PC-9 (cell line): Measurements from ENCODE around the gene MRPL45. TPM values are rescaled to one million over a fixed set of nuclear protein-coding genes. Genes with fewer than 3 reads are reported as not detected.

Source experiments
- BruUV-seq: library from RNA; stranded (reverse); fragments of 400-500 nt; replicated peaks from 2 replicates; lab custom pipeline; 2021; lab: Mats Ljungman, UMichigan
- CTCF ChIA-PET: fragments of 300-600 bp; sonication (Branson Sonifier 250); formaldehyde crosslinking; loops from one replicate; lab custom pipeline; 2022; ENCODE audit warnings: antibody characterized with exemption; lab: Charles Lee
- POLR2A ChIA-PET: fragments of 300-600 bp; sonication (Branson Sonifier 250); formaldehyde crosslinking; loops from one replicate; lab custom pipeline; 2022; ENCODE audit warnings: antibody characterized with exemption; ENCODE audit not compliant: unreplicated experiment; lab: Charles Lee
- DNase-seq, 2 experiments: peaks; one replicate each; pipeline versions ENCODE4 v3.0.0 to v3.0.0-alpha.2; 2015 to 2022; ENCODE audit warnings: mixed read lengths in 1 of 2
- H2AFZ ChIP-seq: fragments of 200-600 bp; sonication (generic); 2 replicates; pipeline ENCODE4 v1.8.1; 2017; ENCODE audit warnings: antibody characterized with exemption
- H3F3A ChIP-seq: fragments of 200-600 bp; sonication (generic); 2 replicates; pipeline ENCODE4 v1.8.1; 2017; ENCODE audit warnings: antibody characterized with exemption, mild to moderate bottlenecking, low read depth; ENCODE audit not compliant: insufficient read depth
- H3K27ac ChIP-seq: fragments of 200-600 bp; sonication (generic); 2 replicates; pipeline ENCODE4 v1.6.1; 2016; ENCODE audit warnings: mixed run types
- H3K27me3 ChIP-seq: fragments of 200-600 bp; sonication (generic); 2 replicates; pipeline ENCODE4 v1.6.1; 2016; ENCODE audit warnings: low read depth, mixed run types; ENCODE audit not compliant: insufficient read depth
- H3K36me3 ChIP-seq: fragments of 200-600 bp; sonication (generic); 2 replicates; pipeline ENCODE4 v1.6.1; 2016; ENCODE audit warnings: low read depth, mixed run types
- H3K4me1 ChIP-seq: fragments of 200-600 bp; sonication (generic); replicated peaks from 2 replicates; pipeline ENCODE4 v1.6.1; 2016; ENCODE audit warnings: mixed run types; ENCODE audit not compliant: insufficient read depth
- H3K4me2 ChIP-seq: fragments of 200-600 bp; sonication (generic); 2 replicates; pipeline ENCODE4 v1.6.1; 2017; ENCODE audit warnings: mixed run types
- H3K4me3 ChIP-seq: fragments of 200-600 bp; sonication (generic); 2 replicates; pipeline ENCODE4 v1.6.1; 2016; ENCODE audit warnings: mixed run types
- H3K79me2 ChIP-seq: fragments of 200-600 bp; sonication (generic); 2 replicates; pipeline ENCODE4 v1.6.1; 2017; ENCODE audit warnings: low read depth, mixed run types
- H3K9me2 ChIP-seq: fragments of 200-600 bp; sonication (generic); 2 replicates; pipeline ENCODE4 v1.8.1; 2017; ENCODE audit warnings: mild to moderate bottlenecking; ENCODE audit not compliant: insufficient read depth
- H3K9me3 ChIP-seq: fragments of 200-600 bp; sonication (generic); 2 replicates; pipeline ENCODE4 v1.8.1; 2016; ENCODE audit warnings: low read depth; ENCODE audit not compliant: insufficient read depth
- H4K20me1 ChIP-seq: fragments of 200-600 bp; sonication (generic); 2 replicates; pipeline ENCODE4 v1.8.1; 2017; ENCODE audit not compliant: insufficient read depth
- EZH2 ChIP-seq: fragments of 200-600 bp; sonication (generic); IDR thresholded peaks from 2 replicates; pipeline ENCODE4 v1.8.0; 2017; ENCODE audit warnings: antibody characterized with exemption, low read depth
- intact Hi-C: fragments of 100-400 bp; cut with micrococcal nuclease; formaldehyde crosslinking; loops from one replicate; pipeline ENCODE4 v1.10.0; 2022; ENCODE audit not compliant: unreplicated experiment
- total RNA-seq: library from RNA; stranded (reverse); gene quantifications from 2 replicates; pipeline ENCODE4 v1.2.3, GENCODE V29; 2021
- TF ChIP-seq, protein P1 (sequence below): fragments of 200-600 bp; sonication (generic); conservative IDR thresholded peaks from 2 replicates; pipeline ENCODE4 v1.6.1; 2017; ENCODE audit warnings: mixed run types, antibody characterized with exemption, mild to moderate bottlenecking, moderate library complexity

MRPL45 gene
- total RNA-seq, 1 experiment from 2014 or later, result 56.2 TPM

DNA sequence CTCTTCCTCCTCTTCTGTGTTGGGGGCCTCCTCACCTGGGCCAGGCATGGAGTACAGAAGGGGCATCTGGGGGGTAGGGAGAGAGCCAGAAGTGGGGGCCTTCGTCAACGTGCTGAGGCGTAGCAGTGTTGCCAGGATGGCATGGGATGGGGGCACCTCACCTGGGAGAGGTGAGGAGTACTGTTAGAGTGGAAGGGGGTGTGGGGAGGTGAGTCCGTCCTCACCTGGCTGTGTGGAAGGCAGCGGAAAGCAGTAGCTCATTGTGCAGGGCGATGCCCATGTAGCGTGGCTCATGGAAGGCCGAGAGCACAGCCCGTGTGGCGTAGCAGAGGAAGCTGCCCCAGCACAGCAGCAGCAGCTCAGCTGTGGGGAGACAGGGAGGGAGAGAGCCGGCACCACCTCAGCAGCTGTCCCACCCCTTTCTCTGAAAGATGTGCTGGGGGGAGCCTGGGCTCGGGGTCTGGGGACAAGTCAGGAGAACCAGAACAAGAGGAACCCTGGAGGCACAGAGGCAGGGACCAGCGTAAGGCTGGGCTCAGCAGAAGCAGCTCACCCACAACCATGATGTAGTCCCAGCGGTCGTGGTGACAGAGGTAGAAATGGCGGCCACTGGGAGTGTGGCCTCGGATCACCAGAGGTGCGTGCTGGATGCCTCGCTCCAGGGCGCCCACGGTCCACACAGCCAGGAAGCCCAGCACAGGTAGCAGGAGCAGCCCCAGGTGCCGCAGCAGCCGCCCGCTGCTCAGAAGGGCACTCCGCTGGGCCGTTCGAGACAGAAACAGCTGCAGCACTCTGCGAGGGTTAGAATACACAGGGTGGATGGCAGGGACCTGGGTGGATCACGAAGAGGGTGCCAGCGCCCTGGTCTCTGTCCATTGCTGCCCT lies 37.8 kb downstream of the MRPL45 start:
- no peak overlapping the region for H3K4me3 ChIP-seq
- ChIA-PET CTCF (interaction anchor here (2.2 kb wide), 1 partner anchor 14 kb away, joined by 10 read pairs; no protein-coding TSS in a partner anchor), POLR2A (interaction anchor here (0.6 kb wide), 1 partner anchor 13 kb away, joined by 9 read pairs; no protein-coding TSS in a partner anchor)
- DNase-seq, result no peak
- H4K20me1 ChIP-seq, result no peaks in the 10 kb centered on the region
- no peak overlapping the region for H2AFZ ChIP-seq
- no peaks in the 10 kb centered on the region for H3K79me2 ChIP-seq
- H3K9me3 ChIP-seq, result no peaks in the 10 kb centered on the region
- peaks cover 16% of the 10 kb centered on the region; the same call in 1 of the 2 replicates for H3K27me3 ChIP-seq
- H3K4me1 ChIP-seq, result no peaks in the 10 kb centered on the region
- no peak overlapping the region for H3K4me2 ChIP-seq
- TF ChIP-seq, protein P1, sequence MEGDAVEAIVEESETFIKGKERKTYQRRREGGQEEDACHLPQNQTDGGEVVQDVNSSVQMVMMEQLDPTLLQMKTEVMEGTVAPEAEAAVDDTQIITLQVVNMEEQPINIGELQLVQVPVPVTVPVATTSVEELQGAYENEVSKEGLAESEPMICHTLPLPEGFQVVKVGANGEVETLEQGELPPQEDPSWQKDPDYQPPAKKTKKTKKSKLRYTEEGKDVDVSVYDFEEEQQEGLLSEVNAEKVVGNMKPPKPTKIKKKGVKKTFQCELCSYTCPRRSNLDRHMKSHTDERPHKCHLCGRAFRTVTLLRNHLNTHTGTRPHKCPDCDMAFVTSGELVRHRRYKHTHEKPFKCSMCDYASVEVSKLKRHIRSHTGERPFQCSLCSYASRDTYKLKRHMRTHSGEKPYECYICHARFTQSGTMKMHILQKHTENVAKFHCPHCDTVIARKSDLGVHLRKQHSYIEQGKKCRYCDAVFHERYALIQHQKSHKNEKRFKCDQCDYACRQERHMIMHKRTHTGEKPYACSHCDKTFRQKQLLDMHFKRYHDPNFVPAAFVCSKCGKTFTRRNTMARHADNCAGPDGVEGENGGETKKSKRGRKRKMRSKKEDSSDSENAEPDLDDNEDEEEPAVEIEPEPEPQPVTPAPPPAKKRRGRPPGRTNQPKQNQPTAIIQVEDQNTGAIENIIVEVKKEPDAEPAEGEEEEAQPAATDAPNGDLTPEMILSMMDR, result no peak
- no peak for TF ChIP-seq EZH2
- BruUV-seq, result no TSS peak
- no peak overlapping the region for H3K27ac ChIP-seq
- H3K36me3 ChIP-seq, result no peaks in the 10 kb centered on the region
- intact Hi-C loops, result no loop called here
- H3K9me2 ChIP-seq, result no peaks in the 10 kb centered on the region
- H3F3A ChIP-seq, result no peaks in the 10 kb centered on the region

DNA sequence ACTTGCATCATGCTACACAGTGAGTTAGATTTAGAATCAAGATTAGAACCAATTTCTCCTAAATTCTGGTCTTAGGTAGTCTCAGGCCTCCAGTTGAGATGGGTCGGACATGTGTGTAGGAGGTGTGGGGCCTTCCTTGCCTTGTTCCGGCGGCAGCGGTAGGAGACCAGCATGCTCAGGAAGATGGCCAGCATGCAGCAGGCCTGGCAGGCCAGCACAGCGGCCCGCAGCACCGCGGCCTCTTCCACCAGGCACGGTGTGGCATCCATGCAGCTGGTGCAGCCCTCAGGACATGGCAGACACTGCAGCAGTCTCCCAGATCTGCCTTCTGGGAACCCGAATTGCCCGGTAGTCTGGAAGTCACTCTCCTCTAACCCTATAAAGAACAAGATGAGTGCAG lies 39.9 kb downstream of the MRPL45 start:
- DNase-seq, result no peak
- Histone ChIP-seq H3K27me3 (peaks cover 16% of the 10 kb centered on the region; the same call in 1 of the 2 replicates), H3F3A (peaks cover 9% of the 10 kb centered on the region; the same call in 1 of the 2 replicates), H3K79me2 (no peaks in the 10 kb centered on the region), H3K4me3 (no peak overlapping the region), H3K9me2 (no peaks in the 10 kb centered on the region), H3K4me2 (no peak overlapping the region), H2AFZ (no peak overlapping the region), H3K36me3 (no peaks in the 10 kb centered on the region), H3K9me3 (no peaks in the 10 kb centered on the region), H3K4me1 (no peaks in the 10 kb centered on the region), H4K20me1 (no peaks in the 10 kb centered on the region), H3K27ac (no peak overlapping the region)
- ChIA-PET POLR2A (no interaction called here), CTCF (no interaction called here)
- TF ChIP-seq, protein P1, result no peak
- no peak for TF ChIP-seq EZH2
- intact Hi-C loops, result no loop called here
- BruUV-seq, result no TSS peak

GRCh38 chr17:38338053-38338452 lies 41.1 kb downstream of the MRPL45 start:
- TF ChIP-seq, protein P1, result no peak
- no peak for TF ChIP-seq EZH2

More at GRCh38 chr17:38338053-38338452, 41.1 kb downstream of the MRPL45 start:
- ChIA-PET POLR2A (no interaction called here), CTCF (interaction anchor here (0.8 kb wide), 1 partner anchor 12 kb away, joined by 3 read pairs; no protein-coding TSS in a partner anchor)
- Histone ChIP-seq H3F3A (peaks cover 10% of the 10 kb centered on the region; the same call in 1 of the 2 replicates), H3K27ac (no peak overlapping the region), H3K9me3 (no peaks in the 10 kb centered on the region), H3K27me3 (peaks cover 16% of the 10 kb centered on the region; the same call in 1 of the 2 replicates), H2AFZ (no peak overlapping the region), H4K20me1 (no peaks in the 10 kb centered on the region), H3K4me2 (no peak overlapping the region), H3K79me2 (no peaks in the 10 kb centered on the region), H3K4me1 (no peaks in the 10 kb centered on the region), H3K4me3 (no peak overlapping the region), H3K9me2 (no peaks in the 10 kb centered on the region), H3K36me3 (no peaks in the 10 kb centered on the region)
- no peak for DNase-seq
- intact Hi-C loops, result no loop called here
- no TSS peak for BruUV-seq
